Measurements from ENCODE around the gene ZBTB20.
"Not testable (repeated sequence)": the region's sequence is repeated elsewhere in the genome, so short reads cannot be mapped to it uniquely, and the experiment has no call there.

Gene ZBTB20

GRCh38 chr3:115146418-115147328 lies at the start of gene ZBTB20:
Gene ZBTB20, minus strand, starts transcription at chr3:115147288.
- DNase-seq (ENCODE audit: low read depth in 3 of 3): peak; percentile 46 to 62 (median 48)

GRCh38 chr3:115194476-115194875 lies 47.4 kb upstream of the ZBTB20 start:
- no peak for DNase-seq (ENCODE audit: low read depth in 3 of 3)

- no peak for DNase-seq (ENCODE audit: low read depth in 3 of 3)
Observed at GRCh38 chr3:115190747-115191146, 43.7 kb upstream of the ZBTB20 start.

- DNase-seq (ENCODE audit: low read depth in 3 of 3): no peak
Observed at GRCh38 chr3:115187149-115187757, 40.2 kb upstream of the ZBTB20 start.

DNA sequence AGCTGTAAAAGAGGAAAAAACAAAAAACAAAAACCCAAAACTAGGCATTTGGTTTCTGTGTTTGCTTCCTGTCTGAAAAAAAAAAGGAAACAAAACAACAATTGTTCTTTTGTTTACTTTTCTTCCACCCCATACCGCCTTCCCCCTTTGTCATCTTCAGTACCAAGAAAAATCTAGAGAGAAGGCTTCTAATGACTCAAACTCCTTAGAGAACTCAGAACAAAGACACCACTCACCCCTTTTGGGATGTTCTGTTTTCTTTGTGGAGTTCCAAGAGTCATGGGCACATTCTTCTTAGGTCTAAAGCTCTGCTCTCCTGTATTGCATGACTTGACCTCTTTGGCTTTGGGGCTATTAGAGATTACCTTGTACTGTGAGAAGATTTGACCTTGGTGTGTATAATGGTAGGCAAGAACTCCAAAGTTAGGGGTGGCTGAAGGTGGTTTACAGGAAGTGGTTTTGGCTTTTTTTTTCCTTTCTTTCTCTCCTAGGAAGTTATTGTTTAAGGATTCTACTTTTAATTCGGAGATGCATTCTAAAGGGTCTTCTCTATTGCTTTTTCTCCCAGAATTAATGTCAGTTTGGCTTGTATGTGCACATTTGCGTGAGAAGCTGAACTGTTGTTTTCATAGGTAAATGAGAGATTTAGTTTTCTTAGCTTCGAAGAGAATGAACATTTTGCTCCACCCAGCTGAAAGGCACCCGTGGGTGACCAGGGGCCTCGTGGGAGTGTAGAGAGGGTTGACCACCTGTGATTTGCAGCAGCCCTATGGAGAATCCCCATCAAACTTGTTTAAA lies 39.5 kb upstream of the ZBTB20 start:
- DNase-seq (ENCODE audit: low read depth in 3 of 3): no peak

- not testable (repeated sequence) for DNase-seq (ENCODE audit: low read depth in 3 of 3)
Observed at GRCh38 chr3:115184859-115185572, 37.9 kb upstream of the ZBTB20 start.

DNA sequence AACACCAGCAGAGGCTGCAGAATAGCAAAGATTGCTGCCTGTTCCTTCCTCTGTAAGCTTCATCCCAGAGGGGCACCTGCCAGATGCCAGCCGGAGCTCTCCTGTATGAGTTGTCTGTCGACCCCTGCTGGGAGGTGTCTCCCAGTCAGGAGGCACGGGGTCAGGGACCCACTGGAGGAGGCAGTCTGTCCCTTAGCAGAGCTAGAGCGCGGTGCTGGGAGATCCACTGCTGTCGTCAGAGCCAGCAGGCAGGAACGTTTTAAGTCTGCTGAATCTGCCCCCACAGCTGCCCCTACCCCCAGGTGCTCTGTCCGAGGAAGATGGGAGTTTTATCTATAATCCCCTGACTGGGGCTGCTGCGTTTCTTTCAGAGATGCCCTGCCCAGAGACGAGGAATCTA lies 31.8 kb upstream of the ZBTB20 start:
- not testable (repeated sequence) for DNase-seq (ENCODE audit: low read depth in 3 of 3)

DNA sequence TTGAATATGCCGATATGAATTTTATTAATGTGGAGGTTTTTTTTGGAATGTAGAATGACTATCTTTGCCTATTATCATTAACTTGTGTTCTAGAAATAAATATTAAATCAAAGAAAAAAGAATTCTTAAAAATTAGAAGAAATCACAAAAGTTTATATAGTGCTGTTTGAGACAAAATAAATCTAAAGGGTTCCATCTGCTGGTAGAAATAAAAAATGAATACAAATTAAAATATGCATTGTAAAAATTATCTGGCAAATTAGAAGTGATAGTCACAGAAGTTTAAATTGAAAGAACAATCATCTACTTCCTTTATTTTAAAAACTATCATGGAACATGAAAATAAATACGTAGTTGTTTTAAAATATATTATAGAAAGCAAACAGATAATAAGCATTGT lies 22.7 kb upstream of the ZBTB20 start:
- DNase-seq (ENCODE audit: low read depth in 3 of 3): no peak

GRCh38 chr3:115165701-115166100 lies 18.6 kb upstream of the ZBTB20 start:
- DNase-seq (ENCODE audit: low read depth in 3 of 3): no peak

DNA sequence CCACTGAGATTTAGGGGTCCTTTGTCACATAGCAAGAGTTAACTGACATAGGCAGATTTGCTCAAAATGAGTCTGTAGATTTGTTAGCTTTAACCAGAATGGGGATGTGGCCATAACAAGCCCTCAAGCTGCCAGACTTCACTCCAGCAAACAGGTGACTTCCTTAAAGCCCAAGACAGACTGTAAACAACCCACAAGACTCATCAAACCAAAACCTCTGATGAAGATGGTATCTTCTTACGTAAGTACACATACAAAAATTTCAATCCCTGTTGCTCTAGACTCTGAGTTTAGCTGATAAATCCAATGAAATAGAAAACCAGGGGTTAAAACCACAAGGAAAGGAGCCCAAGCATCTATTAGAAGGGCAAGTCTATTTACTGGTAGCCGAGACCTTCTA lies 18.2 kb upstream of the ZBTB20 start:
- no peak for DNase-seq (ENCODE audit: low read depth in 3 of 3)

- DNase-seq (ENCODE audit: low read depth in 3 of 3): no peak
Observed at GRCh38 chr3:115164374-115165221, 17.5 kb upstream of the ZBTB20 start.

- no peak for DNase-seq (ENCODE audit: low read depth in 3 of 3)
Observed at GRCh38 chr3:115162759-115163158, 15.7 kb upstream of the ZBTB20 start.

DNA sequence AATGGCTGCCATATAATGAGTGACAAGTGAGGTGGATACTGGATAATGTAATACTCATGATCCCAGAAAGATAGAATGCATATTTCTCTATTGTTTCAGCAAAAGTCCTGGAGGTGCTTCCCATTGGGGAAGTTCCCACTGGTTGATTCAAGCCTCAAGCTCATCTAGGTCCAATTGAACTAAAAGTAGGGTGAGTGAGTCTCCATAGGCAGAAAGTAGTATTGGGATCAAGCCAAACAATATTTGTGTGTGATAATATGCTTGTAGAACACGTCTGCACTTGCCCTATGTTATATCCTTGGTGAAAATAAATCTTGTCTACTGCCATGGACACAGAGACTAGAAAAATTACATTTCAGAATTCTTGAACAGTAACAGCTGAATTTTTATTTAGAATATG lies 14.8 kb upstream of the ZBTB20 start:
- DNase-seq (ENCODE audit: low read depth in 3 of 3): no peak

GRCh38 chr3:115161168-115161834 lies 14.2 kb upstream of the ZBTB20 start:
- DNase-seq (ENCODE audit: low read depth in 3 of 3): no peak

DNA sequence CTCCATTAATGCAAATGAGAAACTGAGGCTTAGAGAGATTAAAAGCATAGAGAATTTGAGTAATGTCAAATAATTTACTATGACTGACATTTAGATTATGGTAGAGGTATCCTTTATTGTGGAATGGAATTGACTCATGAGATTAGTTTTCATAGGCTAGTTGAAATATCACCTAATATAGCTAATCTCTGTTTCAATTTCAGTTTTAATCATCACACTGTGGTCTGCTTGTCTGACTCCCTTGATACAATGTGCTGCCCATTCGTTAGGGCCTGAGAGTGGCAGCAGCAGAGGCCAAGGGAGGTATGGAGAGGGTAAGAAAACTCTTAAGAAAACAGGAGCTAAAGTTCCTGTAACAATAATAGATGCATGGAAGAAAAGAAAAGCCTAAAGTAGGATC lies 13.2 kb upstream of the ZBTB20 start:
- no peak for DNase-seq (ENCODE audit: low read depth in 3 of 3)

- no peak for DNase-seq (ENCODE audit: low read depth in 3 of 3)
Observed at GRCh38 chr3:115156046-115156654, 9.1 kb upstream of the ZBTB20 start.

GRCh38 chr3:115154611-115155010 lies 7.5 kb upstream of the ZBTB20 start:
- no peak for DNase-seq (ENCODE audit: low read depth in 3 of 3)

GRCh38 chr3:115151921-115152320 lies 4.8 kb upstream of the ZBTB20 start:
- no peak for DNase-seq (ENCODE audit: low read depth in 3 of 3)

DNA sequence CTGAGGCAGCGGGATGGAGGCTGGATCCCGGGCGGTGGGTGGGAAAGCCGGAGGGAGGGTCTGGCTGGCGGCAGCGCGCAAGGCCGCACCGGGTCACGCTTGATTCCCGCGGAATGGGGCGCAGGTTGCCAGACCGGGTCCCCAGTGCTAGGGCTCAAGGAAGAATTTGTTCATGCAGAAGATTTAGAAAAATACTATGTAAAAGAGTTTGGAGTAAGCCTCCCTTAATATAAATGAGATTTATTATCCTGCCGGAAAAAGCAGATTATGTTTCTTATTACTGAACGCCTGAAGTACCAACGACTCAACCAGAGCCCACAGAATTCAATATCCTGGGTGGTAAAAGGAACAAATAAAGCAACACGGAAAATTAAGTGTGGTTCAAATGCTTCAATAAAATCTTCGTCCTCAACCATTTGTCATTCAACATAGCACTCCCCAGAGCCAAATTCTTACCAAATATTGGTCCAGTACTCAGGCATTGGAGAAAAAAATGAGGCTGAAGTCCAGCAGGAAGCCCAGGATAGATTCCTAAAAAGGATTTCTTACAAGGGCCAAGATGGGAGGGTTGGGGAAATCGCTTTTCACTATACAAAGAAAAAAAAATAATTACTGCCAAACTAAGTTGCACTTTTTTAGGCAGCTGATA lies 1.2 kb upstream of the ZBTB20 start:
- DNase-seq (ENCODE audit: low read depth in 3 of 3): no peak

Data from stimulated activated CD4-positive, alpha-beta T cell treated with anti-CD3 and anti-CD28 coated beads, TNF-alpha, amount 100 ng/mL, for 4 hours (primary cell).